Neural crest cell (in vitro differentiated cells): Measurements from ENCODE around the gene RYR3. TPM values are rescaled to one million over a fixed set of nuclear protein-coding genes. Genes with fewer than 3 reads are reported as not detected.
A peak's percentile ranks its signal among the peaks of the same experiment; 100 is the strongest.
"Not testable (repeated sequence)": the region's sequence is repeated elsewhere in the genome, so short reads cannot be mapped to it uniquely, and the experiment has no call there.

Experiments
- DNase-seq: peaks from one replicate; pipeline ENCODE4 v3.0.0; 2021; ENCODE audit warnings: low read depth, mixed read lengths, low spot score
- H3K27ac Mint-ChIP-seq: one replicate; pipeline ENCODE4 v1.8.0; 2021; ENCODE audit warnings: mild to moderate bottlenecking, mixed read lengths; ENCODE audit not compliant: unreplicated experiment
- H3K27me3 Mint-ChIP-seq: 2 replicates; pipeline ENCODE4 v1.8.0; 2021; ENCODE audit warnings: low read depth, mild to moderate bottlenecking, mixed read lengths
- H3K36me3 Mint-ChIP-seq: 2 replicates; pipeline ENCODE4 v1.8.0; 2021; ENCODE audit warnings: low read depth, mild to moderate bottlenecking, mixed read lengths
- H3K4me1 Mint-ChIP-seq: 2 replicates; pipeline ENCODE4 v1.8.0; 2021; ENCODE audit warnings: mixed read lengths
- H3K4me3 Mint-ChIP-seq: one replicate; pipeline ENCODE4 v1.8.0; 2021; ENCODE audit warnings: mild to moderate bottlenecking, mixed read lengths
- H3K9me3 Mint-ChIP-seq: 2 replicates; pipeline ENCODE4 v1.8.0; 2021; ENCODE audit warnings: mixed read lengths
- CTCF ChIP-seq: fragments of 200-600 bp; sonication (generic); conservative IDR thresholded peaks from 2 replicates; pipeline ENCODE4 v1.5.0; 2021; ENCODE audit warnings: antibody characterized with exemption, mild to moderate bottlenecking
- total RNA-seq: library from RNA; stranded (reverse); gene quantifications from 2 replicates; pipeline ENCODE4 v1.2.1, GENCODE V29; 2021

RYR3 gene
- total RNA-seq, 1 donor from 2014 or later: 2.2 TPM

DNA sequence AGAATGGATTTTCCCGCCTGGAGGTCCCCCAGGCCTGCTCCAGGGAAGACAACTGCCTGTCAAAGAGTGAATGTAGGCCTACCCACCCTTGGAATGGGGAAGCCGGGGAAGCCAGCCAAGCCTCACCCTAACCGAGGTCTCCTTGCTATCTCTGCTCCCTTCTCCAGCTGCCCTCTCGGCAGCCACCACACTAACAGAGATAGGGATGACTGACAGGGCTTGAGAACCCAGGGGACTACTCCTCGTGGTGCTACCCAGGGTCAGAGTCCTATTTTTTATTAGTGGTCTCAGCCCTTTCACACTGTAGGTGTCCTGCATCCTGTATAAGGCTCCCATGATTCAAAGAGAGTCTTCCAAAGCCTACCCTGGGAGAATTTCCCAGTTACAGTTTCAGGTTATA, 496.9 kb downstream of the RYR3 start:
- H3K4me3 Mint-ChIP-seq: no peak overlapping the region
- H3K36me3 Mint-ChIP-seq: peaks cover 2% of the 10 kb centered on the region
- no peak for TF ChIP-seq CTCF
- DNase-seq: no peak
- H3K27me3 Mint-ChIP-seq: no peaks in the 10 kb centered on the region
- H3K4me1 Mint-ChIP-seq: no peaks in the 10 kb centered on the region
- peaks cover 5% of the 10 kb centered on the region for H3K9me3 Mint-ChIP-seq
- no peak overlapping the region for H3K27ac Mint-ChIP-seq

DNA sequence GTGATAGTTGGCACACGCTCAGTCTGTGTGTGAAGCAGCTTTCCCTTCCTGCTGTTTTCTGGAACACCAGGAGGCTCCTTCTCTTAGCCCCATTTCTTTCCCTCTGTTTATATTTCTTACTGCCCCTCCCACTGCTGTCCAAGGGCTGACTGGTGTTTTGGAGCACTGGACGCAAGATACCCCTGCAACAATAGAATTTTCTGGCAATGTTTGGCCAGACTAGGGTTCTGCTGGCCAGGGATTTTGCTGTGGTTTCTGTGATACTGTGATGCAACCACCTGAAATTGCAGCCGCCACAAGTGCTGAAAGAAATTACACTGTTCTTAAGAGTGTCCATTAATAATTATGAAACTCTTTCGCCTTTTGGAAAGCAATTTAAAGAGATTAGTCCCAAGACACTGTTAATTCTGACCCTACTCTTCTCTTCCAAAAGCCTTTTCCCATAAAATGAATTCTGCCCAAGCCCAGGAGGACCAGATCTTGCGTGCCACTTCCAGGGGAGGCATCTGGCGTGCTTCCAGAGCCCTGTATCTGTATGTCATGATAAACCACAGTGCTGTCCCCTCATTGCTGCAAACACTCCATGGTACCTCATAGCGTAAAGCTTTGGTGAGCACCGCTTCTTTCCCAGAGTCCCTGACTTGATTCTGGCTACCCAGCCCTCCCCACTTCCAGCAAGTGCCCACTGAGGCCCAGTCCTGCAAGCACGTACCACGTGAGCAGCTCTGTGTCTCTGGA, 498.1 kb downstream of the RYR3 start:
- TF ChIP-seq CTCF: no peak
- H3K27me3 Mint-ChIP-seq: no peaks in the 10 kb centered on the region
- H3K27ac Mint-ChIP-seq: peak overlapping the region; percentile 67
- no peak for DNase-seq
- no peak overlapping the region for H3K4me3 Mint-ChIP-seq
- H3K36me3 Mint-ChIP-seq: peaks cover 2% of the 10 kb centered on the region
- peaks cover 3% of the 10 kb centered on the region for H3K9me3 Mint-ChIP-seq
- no peaks in the 10 kb centered on the region for H3K4me1 Mint-ChIP-seq

- TF ChIP-seq CTCF: no peak
- Mint-ChIP-seq H3K9me3 (peaks cover 3% of the 10 kb centered on the region), H3K4me3 (no peak overlapping the region), H3K27ac (no peak overlapping the region), H3K4me1 (no peaks in the 10 kb centered on the region), H3K27me3 (no peaks in the 10 kb centered on the region), H3K36me3 (peaks cover 2% of the 10 kb centered on the region)
- no peak for DNase-seq
These were observed 499.4 kb downstream of the RYR3 start for GRCh38 chr15:33810073-33810595.

DNA sequence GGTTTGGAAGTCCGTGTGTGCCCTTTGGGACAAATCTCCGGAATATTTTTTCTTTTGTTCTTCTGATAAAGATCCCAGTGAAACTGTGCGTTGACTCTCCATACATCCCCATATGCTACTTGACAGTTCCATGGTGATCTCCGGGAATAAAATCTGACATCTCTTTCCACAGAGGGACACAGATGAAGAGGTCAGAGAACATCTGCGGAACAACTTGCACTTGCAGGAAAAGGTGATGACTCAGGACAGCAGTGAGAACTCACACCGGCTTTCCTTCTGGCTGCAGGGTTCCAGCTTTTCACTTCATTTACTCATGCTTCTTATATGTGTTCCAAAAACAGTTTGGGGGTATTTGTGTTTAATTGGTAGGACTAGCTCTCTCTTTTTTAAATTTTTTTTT, 500.0 kb downstream of the RYR3 start:
- no peak for DNase-seq
- H3K4me3 Mint-ChIP-seq: no peak overlapping the region
- H3K27ac Mint-ChIP-seq: no peak overlapping the region
- peaks cover 3% of the 10 kb centered on the region for H3K9me3 Mint-ChIP-seq
- H3K36me3 Mint-ChIP-seq: peaks cover 2% of the 10 kb centered on the region
- no peak for TF ChIP-seq CTCF
- no peaks in the 10 kb centered on the region for H3K27me3 Mint-ChIP-seq
- no peaks in the 10 kb centered on the region for H3K4me1 Mint-ChIP-seq

DNA sequence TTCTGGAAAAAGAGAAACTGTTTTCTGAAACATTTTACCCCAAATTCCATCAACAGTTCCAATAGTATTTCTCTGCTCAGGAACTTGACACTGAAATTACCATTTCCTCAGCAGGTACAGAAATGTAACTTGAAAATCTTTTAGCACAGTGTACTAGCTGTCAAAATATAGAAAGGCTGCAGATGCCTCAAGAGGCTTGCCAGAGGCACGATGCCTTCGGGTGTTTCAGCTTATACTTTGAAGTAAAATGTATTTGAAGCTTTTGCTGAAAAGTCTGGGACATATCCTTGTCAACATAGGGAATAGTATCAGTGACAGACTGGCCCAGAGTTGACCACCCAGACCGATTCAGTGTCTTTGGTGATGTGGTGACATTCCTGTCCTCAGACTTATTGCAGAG, 503.1 kb downstream of the RYR3 start:
- no peak for DNase-seq
- Mint-ChIP-seq H3K27ac (no peak overlapping the region), H3K4me3 (no peak overlapping the region), H3K4me1 (no peaks in the 10 kb centered on the region), H3K36me3 (peaks cover 2% of the 10 kb centered on the region), H3K9me3 (no peaks in the 10 kb centered on the region), H3K27me3 (no peaks in the 10 kb centered on the region)
- TF ChIP-seq CTCF: no peak

- H3K27me3 Mint-ChIP-seq, H3K36me3 Mint-ChIP-seq, H3K4me1 Mint-ChIP-seq, DNase-seq, H3K27ac Mint-ChIP-seq, H3K4me3 Mint-ChIP-seq, H3K9me3 Mint-ChIP-seq: not testable (repeated sequence)
These were observed 508.7 kb downstream of the RYR3 start for GRCh38 chr15:33819499-33819898.
